ENCODE measurements around the gene C1orf226.
"Not testable (repeated sequence)": the region's sequence is repeated elsewhere in the genome, so short reads cannot be mapped to it uniquely, and the experiment has no call there.

C1orf226 gene

DNA sequence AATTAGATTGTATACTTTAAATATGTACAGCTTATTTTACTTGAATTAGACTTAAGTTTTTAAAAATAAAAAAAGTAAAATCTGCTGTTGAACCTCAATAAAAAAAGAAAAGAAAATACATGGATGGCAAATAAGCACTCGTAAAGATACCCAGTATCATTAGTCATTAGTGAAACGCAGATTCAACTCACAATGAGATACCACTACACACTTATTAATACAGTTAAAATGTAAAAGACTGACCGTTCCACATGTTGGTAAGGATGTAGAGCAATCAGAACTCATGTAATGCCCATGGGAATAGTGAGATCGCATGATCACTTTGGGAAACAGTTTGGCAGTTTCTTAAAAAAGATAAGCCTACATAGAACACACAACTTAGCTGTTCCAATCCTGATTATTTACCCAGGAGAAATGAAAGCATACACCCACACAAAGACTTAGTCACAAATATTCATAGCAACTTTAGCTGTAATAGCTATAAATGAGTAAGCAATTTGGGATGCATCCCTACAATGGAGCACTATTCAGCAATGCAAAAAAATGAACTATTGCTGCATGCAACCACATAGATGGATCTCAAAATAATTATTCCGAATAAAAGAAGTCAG lies 23.1 kb downstream of the C1orf226 start:
- in situ Hi-C loops (cut with MboI; ENCODE audit: low sequenced_read_pairs), result no loop called here

DNA sequence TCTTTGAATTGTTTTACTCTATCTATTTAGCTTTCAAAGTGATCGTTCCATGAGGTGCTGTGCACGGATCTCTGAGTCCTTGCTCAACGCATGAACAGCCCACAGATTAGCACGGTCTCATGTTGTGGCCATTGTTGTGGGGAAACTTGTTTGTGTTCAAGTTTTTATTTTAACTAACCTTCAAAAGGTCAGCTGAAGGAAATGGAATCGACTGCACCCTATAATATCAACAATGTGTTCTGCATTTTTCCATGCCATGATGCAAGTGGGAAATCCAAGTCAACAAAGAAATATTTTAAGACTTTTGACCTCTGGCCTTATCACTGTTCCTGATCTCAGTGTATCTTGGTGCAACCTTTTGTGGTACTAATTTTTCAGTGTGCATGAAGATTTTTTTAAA lies 24.3 kb downstream of the C1orf226 start:
- in situ Hi-C loops (cut with MboI; ENCODE audit: low sequenced_read_pairs), result no loop called here

DNA sequence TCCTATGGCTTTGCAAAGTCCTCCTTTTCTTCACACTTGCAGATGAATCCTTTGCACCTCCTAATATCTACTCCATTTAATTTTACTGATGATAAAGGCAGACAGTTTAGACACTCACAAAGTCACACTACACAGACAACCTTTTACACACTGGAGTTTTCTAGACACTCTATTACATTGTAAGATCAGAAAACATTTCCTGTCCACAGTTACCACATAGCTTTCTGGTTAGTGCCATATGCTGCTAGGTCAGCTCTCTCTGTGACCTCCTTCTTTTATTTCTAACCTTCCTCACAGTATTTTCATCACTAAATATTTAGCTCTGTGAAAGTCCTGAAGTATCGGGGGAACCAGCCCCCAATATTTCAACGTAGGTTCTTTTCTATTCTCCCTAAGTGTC lies 25.3 kb downstream of the C1orf226 start:
- in situ Hi-C loops (cut with MboI; ENCODE audit: low sequenced_read_pairs), result no loop called here

DNA sequence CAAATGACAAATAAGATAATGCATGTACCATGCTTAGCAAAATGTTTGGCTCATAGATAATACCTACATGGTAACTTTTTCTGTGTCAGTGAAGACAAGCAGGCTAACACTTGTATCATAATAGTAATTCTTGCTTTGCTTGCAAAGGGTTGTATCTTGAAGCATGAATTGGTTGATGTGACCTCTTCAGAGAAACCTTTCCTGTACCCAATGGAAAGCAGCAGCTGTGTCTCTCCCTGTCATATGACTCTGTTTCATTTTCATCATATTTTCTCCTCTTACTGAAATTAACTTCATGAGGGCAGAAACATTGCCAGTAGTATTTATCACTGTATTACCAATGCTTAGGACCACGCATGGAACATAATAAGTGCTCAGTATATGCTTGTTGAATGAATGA lies 26.0 kb downstream of the C1orf226 start:
- in situ Hi-C loops (cut with MboI; ENCODE audit: low sequenced_read_pairs), result no loop called here

DNA sequence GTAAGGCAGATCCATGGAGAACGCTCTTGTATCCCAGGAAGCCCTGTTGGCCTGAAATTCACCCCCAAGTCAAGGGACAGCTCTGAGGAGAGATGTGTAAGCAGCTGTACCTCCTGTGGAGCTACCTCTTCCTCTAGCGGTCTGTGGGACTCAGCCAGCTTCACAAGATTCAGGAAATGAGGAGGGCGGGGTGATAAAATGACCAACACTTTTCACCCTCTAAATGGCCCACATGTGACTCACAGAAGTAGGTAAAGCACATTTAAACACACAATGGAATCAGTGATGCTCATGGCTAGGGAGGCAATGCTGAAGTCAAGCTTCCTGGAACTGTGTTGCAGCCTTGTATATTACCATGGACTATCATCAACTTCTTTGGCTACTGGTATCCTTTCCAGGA lies 30.5 kb downstream of the C1orf226 start, which contains the start of gene SH2D1B:
SH2D1B (minus strand) TSS at position 135 of the 400 bp plus-strand sequence; CDS start at position 15, 120 bp downstream.
- in situ Hi-C loops (cut with MboI; ENCODE audit: low sequenced_read_pairs), result no loop called here

DNA sequence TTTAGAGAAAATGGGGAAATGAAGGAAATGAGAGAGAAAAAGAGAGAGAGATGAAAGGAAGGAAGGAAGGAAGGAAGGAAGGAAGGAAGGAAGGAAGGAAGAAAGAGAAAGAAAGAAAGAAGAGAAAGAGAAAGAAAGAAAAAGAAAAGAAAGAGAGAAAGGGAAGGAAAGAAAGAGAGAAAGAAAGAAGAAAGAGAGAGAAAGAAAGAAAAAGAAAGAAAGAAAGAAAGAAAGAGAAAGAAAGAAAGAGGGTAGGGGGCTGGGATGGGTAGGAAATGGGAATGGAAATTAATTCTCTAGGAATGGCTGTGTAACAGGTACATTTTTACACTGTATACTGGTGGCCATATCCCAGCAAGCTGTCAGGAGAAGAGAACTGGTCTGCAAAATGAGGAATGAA lies 34.7 kb downstream of the C1orf226 start:
- in situ Hi-C loops (cut with MboI; ENCODE audit: low sequenced_read_pairs), result no loop called here

DNA sequence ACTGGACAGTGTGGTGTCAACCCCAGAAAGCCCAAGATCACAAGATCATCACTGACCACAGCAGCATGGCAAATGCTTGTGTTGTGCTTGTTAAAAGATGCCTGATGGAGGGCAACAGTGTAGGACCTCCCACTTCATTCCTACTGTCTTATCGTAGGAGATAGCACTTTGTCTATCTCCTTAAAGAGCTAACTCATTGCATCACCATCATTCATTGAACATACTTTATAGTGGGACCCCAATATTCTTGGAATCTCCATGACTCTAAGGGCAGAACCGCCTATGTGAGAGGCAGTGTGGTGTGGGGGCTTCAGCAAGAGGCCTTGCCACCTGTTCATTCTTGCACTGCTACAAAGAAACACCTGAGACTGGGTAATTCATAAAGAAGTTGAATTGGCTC lies 35.4 kb downstream of the C1orf226 start:
- in situ Hi-C loops (cut with MboI; ENCODE audit: low sequenced_read_pairs), result no loop called here

DNA sequence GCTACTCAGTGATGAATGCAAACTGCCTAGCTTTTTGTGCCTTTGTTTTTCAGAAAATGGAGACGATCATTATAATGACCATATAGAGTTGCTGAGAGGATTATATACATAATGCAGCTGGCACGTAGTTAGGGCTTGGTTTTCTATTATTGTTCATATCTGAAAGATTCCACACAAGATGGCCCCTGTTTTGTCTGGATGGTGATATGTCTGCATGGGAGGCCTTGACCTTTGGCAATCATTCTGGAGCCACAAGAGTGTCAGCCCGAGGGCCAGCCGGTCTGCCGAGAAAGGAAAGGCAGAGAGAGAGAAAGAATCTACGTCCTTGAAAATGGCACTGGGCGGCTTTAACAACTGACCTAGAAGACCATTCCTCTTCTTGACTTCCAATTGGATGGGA lies 36.1 kb downstream of the C1orf226 start:
- in situ Hi-C loops (cut with MboI; ENCODE audit: low sequenced_read_pairs), result no loop called here

DNA sequence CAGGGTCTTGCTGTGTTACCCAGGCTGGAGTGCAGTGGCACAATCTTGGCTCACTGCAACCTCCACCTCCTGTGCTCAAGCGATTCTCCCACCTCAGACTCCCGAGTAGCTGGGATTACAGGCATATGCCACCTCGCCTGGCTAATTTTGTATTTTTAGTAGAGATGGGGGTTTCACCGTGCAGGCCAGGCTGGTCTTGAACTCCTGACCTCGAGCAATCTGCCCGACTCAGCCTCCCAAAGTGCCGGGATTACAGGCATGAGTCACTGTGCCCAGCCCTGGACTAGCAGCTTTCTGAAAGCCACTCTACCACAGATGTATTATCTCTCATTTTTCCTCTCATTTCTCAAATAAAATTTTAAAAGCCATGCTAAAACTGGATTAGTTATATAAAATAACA lies 37.1 kb downstream of the C1orf226 start:
- in situ Hi-C loops (cut with MboI; ENCODE audit: low sequenced_read_pairs), result not testable (repeated sequence)

DNA sequence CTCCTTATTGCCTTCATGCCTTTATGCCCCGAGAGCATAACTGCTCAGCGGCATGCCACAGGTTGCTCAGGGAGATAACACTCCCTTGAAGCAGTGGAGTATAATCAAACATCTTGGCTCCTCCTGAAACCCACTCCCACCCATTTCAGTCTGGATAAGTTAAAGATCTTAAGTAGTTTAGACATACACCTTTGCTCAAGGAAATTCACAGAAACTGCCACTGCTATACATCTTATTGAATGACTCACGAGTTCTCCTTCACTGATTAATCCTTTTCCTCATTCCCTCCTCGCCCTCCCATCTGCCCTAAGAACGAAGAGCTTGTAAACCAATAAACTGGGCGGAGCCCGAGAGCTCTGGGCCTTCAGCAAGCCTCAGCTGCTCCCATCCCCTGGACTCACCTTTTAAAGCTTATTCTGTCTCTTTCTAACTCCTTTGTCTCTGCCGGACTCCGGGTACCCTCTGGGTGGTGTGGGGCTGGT lies 38.0 kb downstream of the C1orf226 start:
- in situ Hi-C loops (cut with MboI; ENCODE audit: low sequenced_read_pairs), result not testable (repeated sequence)

DNA sequence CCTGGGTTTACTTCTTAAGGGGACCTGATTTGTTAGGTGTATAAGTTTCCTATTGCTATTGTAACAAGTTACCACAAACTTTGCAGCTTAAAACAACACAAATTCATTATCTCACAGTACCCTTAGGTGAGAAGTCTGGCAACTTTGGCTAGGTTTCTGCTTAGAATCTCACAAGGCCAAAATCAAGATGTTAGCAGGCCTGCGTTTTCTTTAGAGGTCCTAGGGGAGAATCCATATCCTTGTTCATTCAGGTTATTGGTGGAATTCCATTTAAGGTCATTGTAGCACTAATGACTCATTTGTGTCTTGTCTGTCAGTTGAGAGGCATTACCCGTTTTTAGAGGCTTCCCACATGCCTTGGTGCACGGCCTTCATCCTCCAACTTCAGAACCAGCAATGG lies 38.6 kb downstream of the C1orf226 start:
- in situ Hi-C loops (cut with MboI; ENCODE audit: low sequenced_read_pairs), result no loop called here

DNA sequence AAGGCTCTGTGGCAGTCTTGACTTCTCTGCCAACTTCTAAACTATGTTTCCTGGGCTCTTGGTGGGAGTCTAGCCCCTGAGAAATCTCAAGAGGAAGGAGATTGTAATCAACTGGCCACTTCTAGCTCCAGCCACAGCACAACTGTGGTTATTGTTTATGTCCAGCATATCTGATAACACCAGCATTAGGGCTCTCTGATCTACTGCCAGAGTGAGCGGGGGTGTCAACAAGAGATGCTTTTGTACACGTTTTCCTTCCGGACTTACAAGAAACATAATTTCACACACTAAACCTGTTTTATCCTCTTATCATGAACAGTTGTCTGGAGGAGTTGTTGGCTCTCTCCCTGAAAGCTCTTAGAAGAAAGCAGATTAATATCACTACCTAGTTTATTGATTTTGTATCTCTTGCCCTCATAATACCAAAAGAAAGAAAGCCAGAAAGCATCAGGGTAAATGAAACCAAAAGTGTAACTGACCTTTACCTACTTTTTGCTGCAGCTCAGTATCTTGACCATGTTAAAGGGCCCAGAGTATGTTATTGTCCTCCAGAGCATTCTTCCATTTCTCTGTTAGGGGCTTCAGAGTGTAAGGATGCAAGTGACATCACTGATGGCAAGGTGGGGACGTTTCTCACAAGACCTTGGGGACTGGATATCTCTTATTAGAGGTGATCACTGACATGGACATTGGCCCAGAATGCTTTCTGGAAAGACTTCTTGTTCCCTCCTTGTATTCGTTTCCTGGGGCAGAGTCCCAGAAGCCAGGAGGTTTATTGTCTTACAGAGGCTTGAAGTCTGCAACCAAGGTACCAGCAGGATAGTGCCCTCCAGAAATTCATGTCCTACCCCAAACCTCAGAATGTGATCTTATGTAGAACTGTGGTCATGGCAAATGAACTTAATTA lies 40.0 kb downstream of the C1orf226 start:
- in situ Hi-C loops (cut with MboI; ENCODE audit: low sequenced_read_pairs), result no loop called here

DNA sequence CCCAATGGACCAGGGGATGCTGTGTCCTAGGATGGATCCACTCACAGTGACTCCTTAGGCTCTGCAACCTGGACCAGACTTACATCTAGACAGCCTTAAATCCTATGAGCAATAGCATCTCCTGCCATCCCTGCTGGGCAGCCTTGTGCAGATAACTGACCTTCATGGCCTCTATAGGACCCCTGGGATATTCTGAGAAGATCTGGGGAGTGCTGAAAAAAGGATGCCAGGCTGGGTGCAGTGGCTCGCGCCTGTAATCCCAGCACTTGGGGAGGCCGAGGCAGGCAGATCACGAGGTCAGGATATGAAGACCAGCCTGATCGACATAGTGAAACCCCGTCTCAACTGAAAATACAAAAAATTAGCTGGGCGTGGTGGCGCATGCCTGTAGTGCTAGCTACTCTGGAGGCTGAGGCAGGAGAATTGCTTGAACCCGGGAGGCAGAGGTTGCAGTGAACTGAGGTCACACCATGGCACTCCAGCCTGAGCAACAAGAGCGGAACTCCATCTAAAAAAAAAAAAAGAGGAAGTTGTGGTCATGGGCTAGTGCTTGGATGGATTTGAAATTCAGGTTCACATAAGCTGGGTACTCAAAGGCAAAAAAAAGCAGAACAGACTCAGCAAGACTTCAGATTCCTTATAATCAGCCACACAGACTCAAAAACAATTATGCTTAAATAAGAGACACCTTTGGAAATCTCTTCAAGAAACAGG lies 41.3 kb downstream of the C1orf226 start:
- in situ Hi-C loops (cut with MboI; ENCODE audit: low sequenced_read_pairs), result no loop called here

DNA sequence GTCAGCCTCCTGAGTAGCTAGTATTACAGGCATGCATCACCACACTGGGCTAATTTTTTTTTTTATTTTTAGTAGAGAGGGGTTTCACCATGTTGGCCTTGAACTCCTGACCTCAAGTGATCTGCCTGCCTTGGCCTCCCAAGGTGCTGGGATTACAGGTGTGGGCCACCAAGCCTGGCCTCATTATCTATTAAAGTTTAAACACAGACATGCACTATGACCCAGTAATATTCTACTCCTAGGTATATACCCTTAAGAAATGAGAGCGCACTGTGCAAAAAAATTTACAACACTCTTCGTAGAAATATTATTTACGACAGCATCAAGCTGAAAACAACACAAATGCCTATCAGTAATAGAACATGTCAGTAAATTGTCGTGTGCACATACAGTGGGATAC lies 49.1 kb downstream of the C1orf226 start:
- in situ Hi-C loops (cut with MboI; ENCODE audit: low sequenced_read_pairs), result no loop called here

DNA sequence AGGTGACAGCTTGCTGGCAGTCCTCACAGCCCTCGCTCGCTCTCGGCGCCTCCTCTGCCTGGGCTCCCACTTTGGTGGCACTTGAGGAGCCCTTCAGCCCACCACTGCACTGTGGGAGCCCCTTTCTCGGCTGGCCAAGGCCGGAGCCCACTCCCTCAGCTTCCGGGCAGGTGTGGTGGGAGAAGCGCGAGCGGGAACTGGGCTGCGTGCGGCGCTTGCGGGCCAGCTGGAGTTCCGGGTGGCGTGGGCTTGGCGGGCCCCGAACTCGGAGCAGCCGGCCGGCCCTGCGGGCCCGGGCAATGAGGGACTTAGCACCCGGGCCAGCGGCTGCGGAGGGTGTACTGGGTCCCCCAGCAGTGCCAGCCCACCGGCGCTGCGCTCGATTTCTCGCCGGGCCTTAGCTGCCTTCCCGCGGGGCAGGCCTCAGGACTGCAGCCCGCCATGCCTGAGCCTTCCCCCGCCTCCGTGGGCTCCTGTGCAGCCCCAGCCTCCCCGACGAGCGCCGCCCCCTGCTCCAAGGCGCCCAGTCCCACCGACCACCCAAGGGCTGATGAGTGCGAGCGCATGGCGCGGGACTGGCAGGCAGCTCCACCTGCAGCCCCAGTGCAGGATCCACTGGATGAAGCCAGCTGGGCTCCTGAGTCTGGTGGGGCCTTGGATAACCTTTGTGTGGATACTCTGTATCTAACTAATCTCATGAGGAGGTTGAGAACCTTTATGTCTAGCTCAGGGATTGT lies 51.6 kb downstream of the C1orf226 start:
- in situ Hi-C loops (cut with MboI; ENCODE audit: low sequenced_read_pairs), result not testable (repeated sequence)
